ENCODE results near the gene TMEM184A.

The TMEM184A gene

GRCh38 chr7:1539181-1539881 lies 16.7 kb downstream of the TMEM184A start:
- DNase-seq (ENCODE audit: low spot score) = no peak

GRCh38 chr7:1538544-1539180 lies 17.3 kb downstream of the TMEM184A start:
- DNase-seq (ENCODE audit: low spot score) = no peak

DNA sequence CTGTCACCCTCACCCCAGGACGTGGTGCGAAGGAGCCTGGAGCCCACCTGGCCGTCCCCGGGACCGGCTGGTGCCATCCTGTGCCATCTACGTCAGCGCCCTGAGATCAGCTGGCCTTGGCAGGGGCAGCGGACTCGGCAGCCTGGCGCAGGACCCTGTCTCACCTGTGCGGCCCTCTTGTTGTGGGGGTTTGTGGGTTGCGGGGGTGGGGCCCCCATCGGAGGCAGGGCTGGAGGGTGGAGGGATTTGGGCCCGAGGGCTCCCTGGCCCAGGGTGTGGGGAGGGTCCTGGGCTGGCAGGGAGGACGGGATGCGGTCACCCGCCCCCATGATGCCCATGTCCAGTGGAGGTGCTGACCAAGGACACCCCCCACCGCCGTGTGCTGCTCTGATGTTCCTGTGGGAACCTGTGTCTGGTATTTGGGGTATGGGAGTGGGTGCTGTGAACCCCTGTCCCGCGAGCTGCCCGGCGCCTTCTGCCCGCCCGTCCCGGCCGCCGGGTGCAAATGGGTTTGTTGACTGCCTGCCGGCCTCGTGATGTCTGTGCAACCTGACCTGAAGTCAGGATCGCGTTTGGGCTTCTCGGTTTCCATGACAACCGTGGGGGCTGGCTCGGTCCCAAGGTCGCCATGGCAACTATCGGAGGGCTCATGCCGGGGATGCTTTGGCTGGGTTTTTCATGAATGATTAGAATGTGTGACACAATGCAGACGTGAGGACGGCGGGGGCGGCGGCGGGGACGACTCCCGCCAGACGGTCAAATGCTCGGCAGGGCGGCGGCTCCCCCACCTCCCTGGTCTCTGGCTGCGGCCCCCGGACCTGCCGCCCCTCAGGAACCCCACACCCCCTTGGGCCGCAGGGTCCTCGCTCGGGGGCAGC lies 18.2 kb downstream of the TMEM184A start:
- DNase-seq (ENCODE audit: low spot score) = no peak

DNA sequence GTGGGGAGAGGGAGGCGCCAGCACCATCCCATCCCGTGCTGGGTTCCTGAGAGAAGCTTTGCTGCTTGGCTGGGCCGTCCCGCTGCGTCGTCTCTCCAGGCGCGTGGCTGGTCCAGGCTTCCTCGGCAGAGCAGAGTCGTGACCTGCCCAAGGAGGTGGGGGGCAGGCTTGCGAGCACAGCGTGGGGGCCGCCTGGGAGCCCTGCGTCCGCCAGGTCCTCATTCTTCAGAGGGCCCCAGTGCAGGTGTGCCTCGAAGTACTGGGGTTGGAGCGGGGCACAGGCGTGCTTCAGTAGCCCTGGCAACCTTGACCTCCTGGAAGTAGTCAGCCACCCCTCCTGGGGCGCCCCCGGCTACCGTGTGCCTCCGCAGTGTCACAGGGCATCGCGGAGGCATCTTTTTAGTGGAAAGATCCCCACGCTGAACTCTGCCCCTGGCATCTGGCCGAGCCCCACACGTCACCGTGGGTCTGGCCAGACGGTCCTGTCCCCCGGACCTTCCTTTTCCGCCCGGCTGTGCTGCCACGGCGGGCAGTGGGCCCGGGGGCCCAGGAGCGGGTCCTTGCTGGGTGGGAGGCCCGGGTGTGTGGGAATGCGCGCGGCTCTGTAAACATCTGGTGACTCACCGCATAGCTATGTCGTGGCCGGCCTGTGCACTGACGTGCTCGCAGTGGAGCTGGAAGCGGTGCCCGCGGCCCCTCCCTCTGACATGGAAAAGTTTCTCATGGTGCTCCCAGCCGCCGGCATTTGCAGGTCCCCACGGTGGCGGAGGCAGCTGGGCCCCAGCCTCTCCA lies 19.1 kb downstream of the TMEM184A start:
- DNase-seq (ENCODE audit: low spot score) = no peak

DNA sequence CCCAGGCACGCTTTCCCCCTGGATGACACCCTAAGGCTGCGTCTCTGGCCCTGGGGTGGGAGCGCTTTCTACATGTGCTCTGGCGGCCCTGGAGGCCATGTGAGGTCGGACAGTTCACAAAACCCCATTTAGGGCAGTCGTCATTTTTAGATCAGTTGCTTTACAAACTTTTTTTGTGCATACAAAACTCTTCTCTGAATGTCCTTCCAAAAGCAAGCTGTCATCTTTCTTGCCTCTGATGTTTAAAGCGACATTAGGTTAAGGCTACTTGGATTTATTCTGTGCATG lies 19.6 kb downstream of the TMEM184A start:
- DNase-seq (ENCODE audit: low spot score) = no peak

GRCh38 chr7:1535701-1536454 lies 20.1 kb downstream of the TMEM184A start:
- DNase-seq (ENCODE audit: low spot score) = no peak

DNA sequence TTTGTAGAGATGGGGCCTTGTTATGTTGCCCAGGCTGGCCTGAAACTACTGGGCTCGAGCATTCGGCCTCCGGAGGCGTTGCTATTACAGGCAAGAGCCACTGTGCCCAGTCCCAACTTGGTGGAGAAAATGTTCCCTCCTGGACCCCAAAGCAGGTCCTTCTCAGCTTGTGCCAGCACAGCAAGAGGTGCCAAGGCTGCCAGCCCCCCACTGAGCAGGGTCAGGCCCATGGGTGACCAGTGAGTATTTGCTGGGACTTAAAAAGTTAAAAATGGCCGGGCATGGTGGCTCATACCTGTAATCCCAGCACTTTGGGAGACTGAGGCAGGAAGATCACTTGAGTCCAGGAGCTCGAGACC lies 20.9 kb downstream of the TMEM184A start:
- DNase-seq (ENCODE audit: low spot score) = no peak

- no peak for DNase-seq (ENCODE audit: low spot score)
Observed at GRCh38 chr7:1534330-1535099, 21.5 kb downstream of the TMEM184A start.

- DNase-seq (ENCODE audit: low spot score) = peak; percentile 23
Observed at GRCh38 chr7:1533547-1534329, 22.3 kb downstream of the TMEM184A start.

- no peak for DNase-seq (ENCODE audit: low spot score)
Observed at GRCh38 chr7:1533255-1533546, 22.8 kb downstream of the TMEM184A start.

GRCh38 chr7:1532456-1533254 lies 23.4 kb downstream of the TMEM184A start:
- peak; percentile 78 for DNase-seq (ENCODE audit: low spot score)

GRCh38 chr7:1531979-1532455 lies 24.0 kb downstream of the TMEM184A start:
- no peak for DNase-seq (ENCODE audit: low spot score)

GRCh38 chr7:1531263-1531978 lies 24.6 kb downstream of the TMEM184A start:
- peak; percentile 31 for DNase-seq (ENCODE audit: low spot score)

DNA sequence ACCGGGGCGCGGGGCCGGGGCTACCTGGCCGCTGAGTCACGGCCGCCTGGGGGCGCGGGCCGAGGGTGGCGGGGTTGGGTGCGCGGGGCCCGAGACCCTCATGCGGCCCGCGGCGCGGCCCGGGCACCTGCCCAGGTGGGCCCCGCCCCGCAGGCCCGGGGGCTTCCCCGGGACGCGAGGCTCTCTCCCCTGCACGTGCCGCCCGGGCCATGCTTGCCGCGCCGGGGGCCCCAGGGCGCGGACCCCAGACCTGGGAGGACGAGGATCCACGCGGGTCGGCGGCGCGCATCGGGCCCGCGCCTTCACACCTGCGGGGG lies 25.1 kb downstream of the TMEM184A start:
- DNase-seq (ENCODE audit: low spot score) = no peak

DNA sequence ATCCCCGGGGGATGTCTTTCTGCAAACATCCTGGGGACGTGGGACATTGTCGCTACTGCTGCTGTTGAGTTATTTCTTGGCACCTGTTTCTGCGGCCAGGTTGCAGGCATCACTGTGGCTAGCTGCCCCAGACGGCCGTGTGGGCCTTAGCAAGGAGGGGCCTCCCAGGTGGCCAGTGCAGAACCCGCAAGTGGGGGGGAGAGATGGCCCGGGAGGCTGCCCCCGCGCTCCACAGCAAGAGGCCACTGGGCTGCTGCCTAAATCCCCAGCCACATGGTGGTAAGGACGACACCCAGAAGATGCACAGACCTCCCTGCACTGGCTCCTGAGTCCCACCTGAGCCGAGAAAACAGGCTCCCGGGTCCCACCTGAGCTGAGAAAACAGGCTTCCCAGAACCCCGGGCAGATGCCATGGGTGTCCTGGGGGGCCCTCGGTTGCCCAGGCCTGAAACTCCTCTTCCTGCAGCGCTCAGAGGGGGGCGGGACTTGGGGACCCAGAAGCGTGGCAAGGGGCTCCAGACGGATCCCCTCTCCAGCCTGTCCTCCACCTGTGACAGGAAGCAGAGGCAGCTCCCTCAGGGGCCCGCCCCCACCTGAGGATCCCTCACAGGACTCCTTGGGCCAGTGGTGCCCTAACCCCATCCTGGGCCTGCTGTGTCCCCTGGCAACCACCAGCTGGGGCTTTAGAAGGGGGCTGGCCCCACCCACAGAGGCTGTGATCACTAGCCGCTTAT lies 26.5 kb downstream of the TMEM184A start:
- no peak for DNase-seq (ENCODE audit: low spot score)

DNA sequence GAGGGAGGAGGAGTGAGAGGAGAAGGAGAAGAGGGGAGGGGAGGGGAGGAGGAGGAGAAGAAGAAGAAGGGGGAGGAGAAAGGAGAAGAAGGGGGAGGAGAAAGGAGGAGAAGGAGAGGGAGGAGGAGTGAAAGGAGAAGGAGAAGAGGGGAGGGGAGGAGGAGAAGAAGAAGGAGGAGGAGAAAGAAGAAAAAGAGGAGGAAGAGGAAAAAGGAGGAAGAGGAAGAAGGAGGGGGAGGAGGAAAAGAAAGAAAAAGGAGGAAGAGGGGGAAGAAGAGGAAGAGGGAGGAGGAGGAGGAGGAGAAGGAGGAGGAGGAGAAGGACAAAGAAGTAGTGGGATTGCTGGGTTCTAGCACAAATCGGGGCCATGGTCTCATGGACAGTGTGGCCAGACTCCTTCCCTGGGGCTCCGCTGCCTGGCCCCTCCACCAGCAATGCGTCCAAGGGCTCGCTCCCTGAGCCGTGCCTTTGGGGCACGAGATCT lies 29.7 kb downstream of the TMEM184A start:
- DNase-seq (ENCODE audit: low spot score) = no peak

DNA sequence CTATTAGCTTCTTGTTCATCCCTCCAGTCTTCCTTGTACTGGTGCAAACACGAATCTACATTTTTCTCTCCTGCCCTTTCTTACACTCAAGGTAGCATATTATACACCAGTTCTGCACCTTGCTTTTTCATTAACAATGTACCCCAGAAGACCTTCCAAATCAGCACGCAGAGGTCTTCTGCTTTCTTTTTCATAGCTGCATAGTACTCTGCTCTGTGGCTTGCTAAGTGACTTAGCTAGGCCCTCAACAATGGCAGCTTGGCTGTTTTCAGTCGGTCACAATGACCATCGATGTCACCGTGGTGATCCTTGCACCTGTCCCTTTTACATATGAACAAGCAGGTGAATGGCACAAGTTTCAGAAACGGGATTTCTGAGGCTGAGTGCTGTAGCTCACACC lies 30.6 kb downstream of the TMEM184A start:
- DNase-seq (ENCODE audit: low spot score) = no peak

- no peak for DNase-seq (ENCODE audit: low spot score)
Observed at GRCh38 chr7:1523844-1524243, 32.2 kb downstream of the TMEM184A start.

Measured in CD4-positive, alpha-beta T cell treated with Interleukin-2 at 100 ng/mL for 4 hours (primary cell).